Fibroblast of pulmonary artery (primary cell): ENCODE data around the gene EDEM2.
A peak's percentile ranks its signal among the peaks of the same experiment; 100 is the strongest.
"Not testable (repeated sequence)": the region's sequence is repeated elsewhere in the genome, so short reads cannot be mapped to it uniquely, and the experiment has no call there.

Experiments used
- DNase-seq: peaks from one replicate; pipeline ENCODE4 v3.0.0-alpha.2; 2010; ENCODE audit warnings: low read depth
- H3K4me3 ChIP-seq: replicated peaks from 2 replicates; pipeline ENCODE4 v1.5.1; 2011; ENCODE audit warnings: low read depth, mild to moderate bottlenecking, control low read depth, low read length, moderate library complexity
- TF ChIP-seq, protein P1 (sequence below): IDR thresholded peaks from 2 replicates; pipeline ENCODE4 v1.5.1; 2011; ENCODE audit warnings: mild to moderate bottlenecking, control low read depth, low read length, inconsistent platforms; ENCODE audit errors: missing control alignments

EDEM2 gene

DNA sequence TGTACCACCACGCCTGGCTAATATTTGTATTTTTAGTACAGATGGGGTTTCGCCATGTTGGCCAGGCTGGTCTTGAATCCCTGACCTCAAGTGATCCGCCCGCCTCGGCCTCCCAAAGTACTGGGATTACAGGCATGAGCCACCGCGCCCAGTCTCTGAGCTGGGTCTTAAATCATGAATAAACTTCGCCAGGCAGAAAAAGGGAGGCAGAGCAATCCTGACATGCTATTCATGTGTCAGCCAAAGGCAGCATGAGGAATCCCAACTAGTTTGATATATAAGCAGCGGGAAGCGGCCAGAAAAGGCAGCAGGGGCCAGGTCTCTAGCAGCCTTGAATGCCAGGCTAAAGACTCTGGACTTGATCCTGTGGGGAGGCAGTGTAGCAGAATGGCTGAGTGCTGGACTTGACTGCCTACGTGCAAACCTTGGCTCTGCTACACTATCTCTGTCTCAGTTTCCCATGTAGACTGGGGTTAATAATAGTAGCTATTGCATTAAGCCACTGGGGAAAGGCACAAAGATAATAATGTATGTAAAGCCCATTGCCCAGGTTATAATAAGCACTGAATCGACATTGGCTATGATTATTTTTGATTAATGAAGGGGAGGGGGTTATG, 26.5 kb upstream of the EDEM2 start:
- DNase-seq: no peak
- TF ChIP-seq, protein P1, sequence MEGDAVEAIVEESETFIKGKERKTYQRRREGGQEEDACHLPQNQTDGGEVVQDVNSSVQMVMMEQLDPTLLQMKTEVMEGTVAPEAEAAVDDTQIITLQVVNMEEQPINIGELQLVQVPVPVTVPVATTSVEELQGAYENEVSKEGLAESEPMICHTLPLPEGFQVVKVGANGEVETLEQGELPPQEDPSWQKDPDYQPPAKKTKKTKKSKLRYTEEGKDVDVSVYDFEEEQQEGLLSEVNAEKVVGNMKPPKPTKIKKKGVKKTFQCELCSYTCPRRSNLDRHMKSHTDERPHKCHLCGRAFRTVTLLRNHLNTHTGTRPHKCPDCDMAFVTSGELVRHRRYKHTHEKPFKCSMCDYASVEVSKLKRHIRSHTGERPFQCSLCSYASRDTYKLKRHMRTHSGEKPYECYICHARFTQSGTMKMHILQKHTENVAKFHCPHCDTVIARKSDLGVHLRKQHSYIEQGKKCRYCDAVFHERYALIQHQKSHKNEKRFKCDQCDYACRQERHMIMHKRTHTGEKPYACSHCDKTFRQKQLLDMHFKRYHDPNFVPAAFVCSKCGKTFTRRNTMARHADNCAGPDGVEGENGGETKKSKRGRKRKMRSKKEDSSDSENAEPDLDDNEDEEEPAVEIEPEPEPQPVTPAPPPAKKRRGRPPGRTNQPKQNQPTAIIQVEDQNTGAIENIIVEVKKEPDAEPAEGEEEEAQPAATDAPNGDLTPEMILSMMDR: no peak
- no peak overlapping the region for H3K4me3 ChIP-seq

- TF ChIP-seq, protein P1: no peak
- no peak for DNase-seq
- peak overlapping the region; percentile 61 for H3K4me3 ChIP-seq
These were observed 25.3 kb upstream of the EDEM2 start for GRCh38 chr20:35172434-35172806.

DNA sequence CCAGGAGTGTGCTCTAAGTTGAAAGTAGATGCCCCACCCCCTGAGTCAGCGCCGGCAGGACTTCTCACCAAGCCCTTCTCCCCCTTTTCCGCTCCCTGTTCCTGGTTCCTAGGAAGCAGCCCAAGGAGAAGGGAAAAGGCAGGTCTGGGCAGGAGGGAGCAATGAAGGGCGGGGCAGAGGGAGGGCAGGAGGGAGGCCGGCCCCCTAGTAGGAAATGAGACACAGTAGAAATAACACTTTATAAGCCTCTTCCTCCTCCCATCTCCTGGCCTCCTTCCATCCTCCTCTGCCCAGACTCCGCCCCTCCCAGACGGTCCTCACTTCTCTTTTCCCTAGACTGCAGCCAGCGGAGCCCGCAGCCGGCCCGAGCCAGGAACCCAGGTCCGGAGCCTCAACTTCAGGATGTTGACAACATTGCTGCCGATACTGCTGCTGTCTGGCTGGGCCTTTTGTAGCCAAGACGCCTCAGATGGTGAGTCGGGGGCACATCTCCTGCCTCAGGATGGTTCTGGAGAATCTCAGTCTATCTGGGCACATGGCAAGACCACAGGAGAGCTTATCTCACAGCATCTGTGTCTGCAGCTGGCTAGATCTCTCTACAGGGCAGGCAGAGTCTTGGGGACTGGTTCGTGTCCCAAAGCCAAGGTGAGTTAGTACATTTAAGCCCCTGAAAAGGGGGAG, 24.8 kb upstream of the EDEM2 start, which contains the start of gene PROCR:
TSS of gene PROCR (plus strand) at position 320 of the 681 bp plus-strand sequence. CDS start at position 403, 83 bp downstream.
- H3K4me3 ChIP-seq: peak within 1 kb of the TSS; percentile 61
- TF ChIP-seq, protein P1: no peak
- DNase-seq: peak; percentile 93

- TF ChIP-seq, protein P1: no peak
- H3K4me3 ChIP-seq: peak overlapping the region; percentile 61
- DNase-seq: no peak
These were observed 24.3 kb upstream of the EDEM2 start for GRCh38 chr20:35171438-35171752.

DNA sequence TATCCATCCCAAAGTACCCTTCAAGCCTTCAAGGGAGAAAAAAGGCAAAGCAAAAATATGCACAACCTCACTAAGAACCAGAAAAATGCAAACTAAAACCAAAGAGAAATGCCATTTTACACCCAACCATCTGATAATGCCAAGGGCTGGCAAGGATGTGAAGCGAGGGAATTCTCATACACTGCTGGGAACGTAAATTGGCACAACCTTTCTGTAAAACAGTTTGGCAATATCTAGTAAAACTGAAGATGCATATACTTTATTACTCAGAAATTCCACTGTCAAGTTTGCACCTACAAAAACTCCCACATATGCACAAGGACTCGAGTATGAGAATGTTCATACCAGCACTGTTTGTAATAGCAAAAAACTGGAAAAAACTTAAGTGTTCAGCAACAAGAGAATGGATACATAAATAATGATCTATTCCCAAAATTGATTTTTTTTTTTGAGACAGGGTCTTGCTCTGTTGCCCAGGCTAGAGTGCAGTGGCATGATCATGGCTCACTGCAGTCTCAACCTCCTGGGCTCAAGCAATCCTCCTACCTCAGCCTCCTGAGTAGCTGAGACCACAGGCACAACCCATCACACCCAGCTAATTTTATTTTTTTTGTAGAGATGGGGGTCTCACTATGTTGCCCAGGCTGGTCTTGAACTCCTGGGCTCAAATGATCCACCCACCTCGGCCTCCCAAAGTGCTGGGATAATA, 21.7 kb upstream of the EDEM2 start:
- not testable (repeated sequence) for DNase-seq, H3K4me3 ChIP-seq

DNA sequence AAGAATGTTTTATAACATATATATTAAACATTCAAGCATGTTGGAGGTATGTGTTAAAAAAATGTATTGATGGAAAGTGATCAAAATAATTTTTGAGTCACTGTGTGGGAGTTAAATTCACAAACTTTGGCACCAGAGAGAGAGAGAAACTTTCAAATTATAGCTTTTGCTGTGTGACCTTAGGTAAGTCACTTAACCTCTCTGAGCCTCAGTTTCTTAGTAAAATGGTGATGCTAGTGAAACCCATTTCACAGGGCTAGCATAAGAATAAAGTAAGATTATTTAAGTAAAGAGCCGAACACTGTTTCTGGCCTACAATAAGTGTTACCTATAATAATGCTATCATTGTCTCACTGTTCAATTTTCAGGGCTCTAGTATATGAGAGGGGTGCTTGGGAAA, 20.7 kb upstream of the EDEM2 start:
- no peak overlapping the region for H3K4me3 ChIP-seq
- TF ChIP-seq, protein P1: no peak
- DNase-seq: no peak

- no peak overlapping the region for H3K4me3 ChIP-seq
- TF ChIP-seq, protein P1: no peak
- peak; percentile 62 for DNase-seq
These were observed 19.2 kb upstream of the EDEM2 start for GRCh38 chr20:35166242-35166830.
